GM12873 (cell line): ENCODE results near the gene CT55.
A peak's percentile ranks its signal among the peaks of the same experiment; 100 is the strongest.
"Not testable (repeated sequence)": the region's sequence is repeated elsewhere in the genome, so short reads cannot be mapped to it uniquely, and the experiment has no call there.

Experiments
- TF ChIP-seq, protein P1 (sequence below): IDR thresholded peaks from 2 replicates; pipeline ENCODE4 v1.5.1; 2012; ENCODE audit warnings: low read depth, mild to moderate bottlenecking, moderate library complexity, low read length, control low read depth; ENCODE audit not compliant: insufficient read depth; ENCODE audit errors: missing control alignments

CT55 gene

DNA sequence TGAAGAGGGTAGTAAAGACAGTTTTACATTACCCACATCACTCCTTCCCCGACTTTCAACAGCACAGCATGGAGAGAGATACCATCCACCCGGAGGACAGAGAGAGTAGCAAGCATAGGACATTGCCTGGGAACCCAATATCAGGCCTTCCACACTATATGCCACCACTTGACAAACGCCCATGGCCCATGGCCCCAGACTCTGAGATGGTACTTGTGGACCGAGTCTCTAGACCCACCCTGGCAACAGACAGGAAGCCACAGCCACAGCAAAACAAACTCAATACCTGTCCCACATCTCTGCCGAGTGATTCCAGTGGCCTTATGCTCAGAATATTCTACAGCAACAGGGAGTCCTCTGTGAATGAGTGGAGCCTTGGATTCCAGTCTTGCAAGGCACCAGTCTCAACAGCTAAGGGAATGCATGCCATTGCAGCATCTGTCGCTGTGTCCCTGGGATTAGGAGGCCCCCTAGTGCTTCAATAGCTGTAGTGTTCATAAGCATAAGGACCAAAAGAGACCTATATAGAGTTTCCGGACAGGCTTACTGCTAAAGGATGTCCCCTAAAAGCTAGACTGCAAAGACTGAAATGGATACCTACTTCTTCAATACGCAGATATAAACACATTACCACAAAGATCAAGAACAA lies 14.7 kb upstream of the CT55 start:
- TF ChIP-seq, protein P1, sequence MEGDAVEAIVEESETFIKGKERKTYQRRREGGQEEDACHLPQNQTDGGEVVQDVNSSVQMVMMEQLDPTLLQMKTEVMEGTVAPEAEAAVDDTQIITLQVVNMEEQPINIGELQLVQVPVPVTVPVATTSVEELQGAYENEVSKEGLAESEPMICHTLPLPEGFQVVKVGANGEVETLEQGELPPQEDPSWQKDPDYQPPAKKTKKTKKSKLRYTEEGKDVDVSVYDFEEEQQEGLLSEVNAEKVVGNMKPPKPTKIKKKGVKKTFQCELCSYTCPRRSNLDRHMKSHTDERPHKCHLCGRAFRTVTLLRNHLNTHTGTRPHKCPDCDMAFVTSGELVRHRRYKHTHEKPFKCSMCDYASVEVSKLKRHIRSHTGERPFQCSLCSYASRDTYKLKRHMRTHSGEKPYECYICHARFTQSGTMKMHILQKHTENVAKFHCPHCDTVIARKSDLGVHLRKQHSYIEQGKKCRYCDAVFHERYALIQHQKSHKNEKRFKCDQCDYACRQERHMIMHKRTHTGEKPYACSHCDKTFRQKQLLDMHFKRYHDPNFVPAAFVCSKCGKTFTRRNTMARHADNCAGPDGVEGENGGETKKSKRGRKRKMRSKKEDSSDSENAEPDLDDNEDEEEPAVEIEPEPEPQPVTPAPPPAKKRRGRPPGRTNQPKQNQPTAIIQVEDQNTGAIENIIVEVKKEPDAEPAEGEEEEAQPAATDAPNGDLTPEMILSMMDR = peak; percentile 73

DNA sequence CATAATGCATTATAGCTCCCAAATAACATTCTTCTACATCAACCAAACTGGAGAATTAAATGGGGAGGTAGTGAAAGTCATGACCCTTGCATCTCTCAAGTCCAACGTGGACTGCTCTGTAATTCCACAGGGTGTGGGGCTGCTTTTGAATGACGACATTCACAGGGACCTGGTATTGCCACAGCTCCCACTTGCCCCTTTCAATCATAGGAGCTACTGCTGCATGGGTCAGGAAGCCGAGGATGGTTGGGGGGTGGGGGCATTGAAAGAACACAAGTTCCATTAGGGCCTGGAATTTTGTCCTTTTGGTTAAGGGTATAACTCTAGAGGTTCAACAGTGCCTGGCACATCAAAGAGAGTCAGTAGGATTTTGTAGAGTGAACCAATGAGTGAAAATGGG lies 7.4 kb upstream of the CT55 start:
- TF ChIP-seq, protein P1 = no peak

DNA sequence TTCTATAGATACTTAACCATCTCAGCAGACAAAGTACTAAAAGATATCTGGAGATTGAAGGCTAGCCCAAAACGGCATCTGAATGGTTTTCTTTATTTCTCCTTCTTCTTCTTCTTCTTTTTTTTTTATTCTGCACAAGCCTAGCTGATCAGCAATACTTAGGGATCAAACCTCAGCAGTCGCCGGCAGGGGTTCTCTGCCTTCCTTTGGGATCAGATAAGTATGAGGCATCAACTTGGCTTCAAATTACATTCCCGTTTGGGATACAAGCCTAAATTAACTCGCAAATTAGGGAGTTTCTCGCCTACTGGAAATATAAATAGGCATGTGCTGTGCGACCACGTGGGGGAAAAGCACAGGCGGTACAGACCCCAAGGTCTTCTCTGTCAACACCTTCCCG lies 730 bp downstream of the CT55 start:
- TF ChIP-seq, protein P1 = no peak

DNA sequence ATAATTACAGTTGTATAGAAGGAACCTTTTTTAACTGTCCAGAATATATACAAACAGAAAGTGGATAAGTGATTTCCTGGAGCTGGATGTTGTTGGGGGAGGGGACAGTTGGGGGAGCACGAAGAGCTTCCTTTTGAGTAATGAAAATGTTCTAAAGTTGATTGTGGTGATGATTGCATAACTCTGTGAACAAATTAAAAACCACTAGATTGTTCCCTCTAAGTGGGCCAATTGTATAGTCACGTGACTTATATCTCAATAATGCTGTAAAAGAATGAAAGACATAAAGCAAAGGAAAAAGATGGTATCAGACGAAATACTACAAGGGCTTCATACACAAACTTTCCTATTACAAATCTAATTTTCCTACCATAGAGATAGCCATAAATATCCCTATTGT lies 2.7 kb downstream of the CT55 start:
- TF ChIP-seq, protein P1 = no peak

DNA sequence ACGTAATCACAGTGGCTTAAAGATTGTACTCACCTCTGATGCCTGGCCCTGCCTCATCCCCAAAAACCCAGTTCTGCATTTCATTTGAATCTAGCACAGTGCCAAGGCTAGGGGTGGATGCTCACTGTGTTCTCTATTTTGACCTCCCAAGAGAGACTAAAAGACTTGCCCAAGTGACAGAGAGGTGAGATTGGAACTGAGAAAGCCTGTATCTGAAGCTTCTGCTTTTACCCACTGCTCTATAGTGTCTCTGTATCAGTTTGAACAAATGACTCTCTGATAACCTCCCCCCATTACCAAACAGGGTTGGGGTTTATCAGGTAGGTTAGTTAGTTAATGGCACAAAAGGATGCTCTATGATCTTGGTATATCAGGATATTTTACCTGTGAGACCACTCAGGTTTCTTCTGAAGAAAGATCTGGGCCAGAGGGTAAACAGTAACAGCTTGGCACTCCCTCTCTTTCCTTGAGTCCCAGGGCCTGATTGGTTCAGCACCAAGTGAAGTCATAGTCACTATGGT lies 51.1 kb downstream of the CT55 start, which contains the start of gene ETDB:
TSS of gene ETDB (minus strand) at position 471 of the 521 bp plus-strand sequence. CDS start 1,265 bp downstream, outside the sequence.
- TF ChIP-seq, protein P1 = not testable (repeated sequence)

DNA sequence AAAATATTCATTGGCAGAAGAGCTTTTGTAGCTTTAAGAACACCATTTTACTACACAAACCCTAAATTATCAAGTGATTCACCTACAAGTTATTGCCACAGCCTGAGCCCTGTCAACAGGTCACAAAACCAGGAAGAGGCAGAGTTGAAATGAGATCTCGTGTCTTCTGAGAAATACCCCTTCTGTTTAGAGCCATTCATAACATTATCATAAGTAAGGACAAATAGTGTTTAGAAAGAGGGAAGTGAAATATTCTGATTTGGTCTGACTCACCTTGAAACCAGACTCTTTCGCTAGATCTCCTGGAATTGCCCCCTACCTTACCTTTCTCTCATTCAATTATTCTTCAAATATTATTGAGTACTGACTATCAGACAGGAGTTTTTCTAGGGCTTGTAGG lies 56.8 kb downstream of the CT55 start:
- TF ChIP-seq, protein P1 = no peak

DNA sequence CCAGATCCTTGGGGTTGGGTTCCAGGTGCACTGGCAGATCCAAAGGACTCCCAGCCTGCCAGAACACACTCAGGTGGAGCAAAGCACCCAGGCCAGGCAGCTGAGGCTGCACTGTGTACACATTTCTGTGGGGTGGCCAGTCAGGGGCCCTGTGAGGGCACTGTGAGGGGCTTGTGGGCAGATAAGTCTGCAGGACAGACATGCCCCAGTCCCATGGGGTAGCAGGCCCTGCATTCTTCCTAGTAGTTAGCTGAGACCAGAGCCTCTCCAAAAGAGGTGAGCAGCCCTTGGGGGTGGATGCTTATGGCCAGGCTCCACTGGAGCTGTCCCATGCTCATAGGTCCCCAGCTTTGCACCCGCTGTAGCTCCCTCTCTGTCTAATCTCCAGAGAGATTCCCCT lies 58.5 kb downstream of the CT55 start:
- TF ChIP-seq, protein P1 = no peak
